Measurements from ENCODE around the gene LRRC19. TPM values are rescaled to one million over a fixed set of nuclear protein-coding genes. Genes with fewer than 3 reads are reported as not detected.

LRRC19 gene
- total RNA-seq, 2 donors from 2014 or later: not detected

DNA sequence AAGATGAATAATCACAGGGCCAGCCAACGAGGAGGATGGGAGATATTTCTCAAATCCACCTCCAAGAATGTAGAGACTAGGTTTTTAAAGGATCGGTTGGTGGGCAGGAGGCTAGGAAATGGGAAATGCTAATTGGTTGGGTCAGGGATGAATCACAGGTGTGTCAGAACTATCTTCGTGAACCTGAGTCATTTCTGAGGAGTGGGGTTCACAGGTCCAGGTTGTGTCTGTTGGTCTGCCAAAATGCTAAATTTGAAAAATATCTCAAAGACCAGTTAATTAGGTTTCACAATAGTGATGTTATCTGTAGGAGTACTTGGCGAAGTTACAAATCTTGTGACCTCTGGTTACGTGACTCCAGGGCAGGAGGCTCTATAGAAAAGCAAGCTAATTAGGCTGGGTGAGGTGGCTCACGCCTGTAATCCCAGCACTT, 55.8 kb downstream of the LRRC19 start:
- H3K27ac ChIP-seq: no peak overlapping the region
- no peaks in the 10 kb centered on the region for H3K9me3 ChIP-seq
- H3K4me1 ChIP-seq: peaks cover 0 to 23% of the 10 kb centered on the region in 2 donors
- TF ChIP-seq, protein P1, sequence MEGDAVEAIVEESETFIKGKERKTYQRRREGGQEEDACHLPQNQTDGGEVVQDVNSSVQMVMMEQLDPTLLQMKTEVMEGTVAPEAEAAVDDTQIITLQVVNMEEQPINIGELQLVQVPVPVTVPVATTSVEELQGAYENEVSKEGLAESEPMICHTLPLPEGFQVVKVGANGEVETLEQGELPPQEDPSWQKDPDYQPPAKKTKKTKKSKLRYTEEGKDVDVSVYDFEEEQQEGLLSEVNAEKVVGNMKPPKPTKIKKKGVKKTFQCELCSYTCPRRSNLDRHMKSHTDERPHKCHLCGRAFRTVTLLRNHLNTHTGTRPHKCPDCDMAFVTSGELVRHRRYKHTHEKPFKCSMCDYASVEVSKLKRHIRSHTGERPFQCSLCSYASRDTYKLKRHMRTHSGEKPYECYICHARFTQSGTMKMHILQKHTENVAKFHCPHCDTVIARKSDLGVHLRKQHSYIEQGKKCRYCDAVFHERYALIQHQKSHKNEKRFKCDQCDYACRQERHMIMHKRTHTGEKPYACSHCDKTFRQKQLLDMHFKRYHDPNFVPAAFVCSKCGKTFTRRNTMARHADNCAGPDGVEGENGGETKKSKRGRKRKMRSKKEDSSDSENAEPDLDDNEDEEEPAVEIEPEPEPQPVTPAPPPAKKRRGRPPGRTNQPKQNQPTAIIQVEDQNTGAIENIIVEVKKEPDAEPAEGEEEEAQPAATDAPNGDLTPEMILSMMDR (IDR thresholded peaks at IDR 0.05): no peak
- no peak overlapping the region for H3K4me3 ChIP-seq
- no peak for DNase-seq (ENCODE audit: low spot score)
- H3K36me3 ChIP-seq: no peaks in the 10 kb centered on the region
- no peaks in the 10 kb centered on the region for H3K27me3 ChIP-seq

DNA sequence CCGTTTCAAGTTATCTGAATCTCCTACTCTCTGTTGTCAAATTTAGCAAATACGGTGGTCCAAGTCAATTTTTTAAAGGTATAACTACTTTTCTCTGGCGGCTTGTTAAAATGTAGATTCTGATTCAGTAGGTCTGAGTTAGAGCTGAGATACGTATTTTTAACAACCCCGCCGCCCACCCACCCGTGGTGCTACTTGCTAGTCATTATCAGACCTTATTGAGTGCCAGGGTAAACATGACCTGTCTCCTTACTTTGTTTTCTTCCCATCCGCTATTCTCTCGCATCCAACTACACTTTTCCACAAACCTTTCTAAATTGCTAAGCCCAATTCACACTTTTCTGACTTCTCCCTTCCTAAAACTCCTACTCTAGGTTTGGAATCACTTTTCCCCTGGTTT, 57.7 kb downstream of the LRRC19 start:
- Histone ChIP-seq H3K4me1 (peaks cover 0 to 27% of the 10 kb centered on the region in 2 donors), H3K36me3 (no peaks in the 10 kb centered on the region), H3K27me3 (no peaks in the 10 kb centered on the region), H3K9me3 (no peaks in the 10 kb centered on the region), H3K4me3 (peak overlapping the region; percentile 74 to 98), H3K27ac (peak overlapping the region; percentile 94 to 99)
- TF ChIP-seq, protein P1 (IDR thresholded peaks at IDR 0.05): no peak
- DNase-seq (ENCODE audit: low spot score): no peak

DNA sequence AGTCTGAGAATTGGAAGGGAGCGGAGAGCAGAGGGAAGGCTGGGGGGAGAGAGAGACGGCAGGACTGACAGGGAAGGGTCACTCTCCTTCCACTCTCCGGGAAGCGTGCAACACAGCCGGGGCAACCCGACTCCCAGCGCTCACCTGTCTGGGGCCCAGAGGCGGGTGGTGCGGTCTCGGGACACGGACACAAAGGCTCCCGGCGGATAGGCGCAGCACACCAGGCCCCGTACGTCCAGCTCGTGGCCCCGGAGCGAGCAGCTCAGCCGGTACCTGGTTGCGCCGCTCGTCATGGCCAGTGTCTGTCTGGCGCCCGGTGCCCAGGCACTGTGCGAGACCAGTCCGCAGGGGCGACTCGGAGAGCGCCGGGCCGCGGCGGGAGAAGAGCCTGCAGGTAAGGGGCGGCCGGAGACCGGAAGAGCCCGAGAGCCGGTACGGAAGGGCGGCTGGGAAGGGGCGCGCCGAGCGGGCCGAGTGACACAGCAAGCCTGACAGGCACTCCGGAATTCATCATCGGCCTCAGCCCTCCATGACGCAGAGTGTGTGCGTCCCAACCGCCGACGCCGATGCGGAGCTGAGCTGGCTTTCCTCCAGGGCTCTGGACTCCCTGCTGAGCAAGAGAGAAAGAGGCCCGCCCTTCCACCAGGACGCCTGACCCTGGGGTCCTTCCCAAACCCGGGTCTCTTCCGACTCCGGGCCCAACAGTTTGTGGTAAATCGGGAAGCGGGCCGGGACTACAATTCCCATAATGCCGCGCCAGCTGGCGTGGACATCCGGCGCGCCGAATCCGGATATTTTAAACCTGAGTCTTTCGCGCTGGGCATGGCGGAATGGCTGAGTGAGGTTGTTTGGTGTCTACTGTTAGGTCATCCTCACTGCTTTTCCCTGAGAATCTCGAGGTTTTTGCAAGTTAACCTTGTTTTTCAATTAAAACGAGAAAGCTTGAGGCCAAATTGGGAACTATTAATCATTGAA, 58.4 kb downstream of the LRRC19 start, which contains the start of gene PLAA:
PLAA (minus strand) TSS at position 490 of the 975 bp plus-strand sequence; CDS start at position 293, 197 bp downstream.
- no peaks in the 10 kb centered on the region for H3K9me3 ChIP-seq
- TF ChIP-seq, protein P1 (IDR thresholded peaks at IDR 0.05): peak in 1 of 2 donors; percentile 29
- DNase-seq (ENCODE audit: low spot score): peak; percentile 93
- H3K36me3 ChIP-seq: no peaks in the 10 kb centered on the region
- no peaks in the 10 kb centered on the region for H3K27me3 ChIP-seq
- peaks cover 0 to 27% of the 10 kb centered on the region in 2 donors for H3K4me1 ChIP-seq
- H3K27ac ChIP-seq: peak within 1 kb of the TSS; percentile 94 to 99
- peak within 1 kb of the TSS; percentile 74 to 98 for H3K4me3 ChIP-seq

DNA sequence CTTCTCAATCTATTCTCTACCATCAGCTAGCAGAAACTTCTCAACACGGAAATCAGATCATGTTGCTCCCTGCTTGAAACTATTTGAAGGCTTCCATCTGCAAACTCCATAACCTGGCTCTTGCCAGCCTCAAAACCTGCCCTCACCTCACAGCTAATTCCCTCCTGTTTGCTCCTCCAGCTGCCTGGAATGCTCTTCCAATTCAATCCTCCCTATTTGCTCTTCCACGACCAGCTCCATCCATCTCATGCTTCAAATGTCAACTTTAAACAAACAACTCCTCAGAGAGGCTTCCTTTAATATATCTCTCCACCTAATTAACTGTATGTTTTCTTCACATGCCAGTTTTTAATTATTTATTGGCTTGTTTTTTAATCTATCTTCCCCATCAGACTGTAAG, 59.9 kb downstream of the LRRC19 start:
- TF ChIP-seq, protein P1 (IDR thresholded peaks at IDR 0.05): no peak
- H3K4me1 ChIP-seq: peaks cover 0 to 27% of the 10 kb centered on the region in 2 donors
- H3K9me3 ChIP-seq: no peaks in the 10 kb centered on the region
- H3K36me3 ChIP-seq: no peaks in the 10 kb centered on the region
- DNase-seq (ENCODE audit: low spot score): no peak
- no peaks in the 10 kb centered on the region for H3K27me3 ChIP-seq
- H3K27ac ChIP-seq: no peak overlapping the region
- H3K4me3 ChIP-seq: peak overlapping the region in 1 of 2 donors; percentile 98

Other genes starting within 250 kb of the LRRC19 start
- 10 to 100 TPM in 1 of 2 donors, 1 to 10 TPM in 1; 8.6 to 10.2 TPM for gene CAAP1, start 112.9 kb downstream of the LRRC19 start, total RNA-seq
- gene PLAA, start 58.4 kb downstream of the LRRC19 start, total RNA-seq: 10 to 100 TPM; 19.7 to 24.4 TPM
- gene IFT74, start 49.3 kb downstream of the LRRC19 start, total RNA-seq: 10 to 100 TPM in 1 of 2 donors, 1 to 10 TPM in 1; 9.0 to 10.6 TPM
- gene TEK, start 103.6 kb upstream of the LRRC19 start, total RNA-seq: 10 to 100 TPM; 16.7 to 30.7 TPM